22Rv1 (cell line): ENCODE measurements around the gene CAMSAP1.
A peak's percentile ranks its signal among the peaks of the same experiment; 100 is the strongest.

Source experiments
- CTCF ChIP-seq: fragments of 450-650 bp; IDR thresholded peaks from 2 replicates; pipeline ENCODE4 v1.5.1; 2017; ENCODE audit warnings: mild to moderate bottlenecking
- ZFX ChIP-seq: fragments of 450-650 bp; IDR thresholded peaks from 2 replicates; pipeline ENCODE4 v1.6.1; 2017; ENCODE audit warnings: antibody characterized with exemption, borderline replicate concordance

- TF ChIP-seq CTCF (peak; percentile 68), ZFX (no peak)
Measured at GRCh38 chr9:135792268-135793128, 114.8 kb downstream of the CAMSAP1 start.
